Liver (tissue), 9 donors: ENCODE data around the gene ILF2. TPM values are rescaled to one million over a fixed set of nuclear protein-coding genes. Genes with fewer than 3 reads are reported as not detected.
A peak's percentile ranks its signal among the peaks of the same experiment; 100 is the strongest.

Source experiments
- DNase-seq: peaks from one replicate; pipeline ENCODE4 v3.0.0-alpha.2; 2017; ENCODE audit warnings: low spot score
- H3K27ac ChIP-seq, 2 donors: one replicate each; pipeline ENCODE4 v1.7.0; 2013; ENCODE audit warnings: inconsistent platforms in 2 of 2, low read length in 2 of 2, control low read depth in 1 of 2, low read depth in 1 of 2, mild to moderate bottlenecking in 1 of 2
- H3K27me3 ChIP-seq, 4 donors: one replicate each; pipeline versions ENCODE4 v1.6.1 to v1.7.0; 2013; ENCODE audit warnings: low read length in 3 of 4, inconsistent platforms in 1 of 4, mild to moderate bottlenecking in 1 of 4, moderate library complexity in 1 of 4; ENCODE audit not compliant: control insufficient read depth in 4 of 4, insufficient read depth in 4 of 4
- H3K36me3 ChIP-seq, 4 donors: one replicate each; pipeline versions ENCODE4 v1.6.1 to v1.7.0; 2013; ENCODE audit warnings: low read length in 3 of 4, mild to moderate bottlenecking in 3 of 4, low read depth in 1 of 4, moderate library complexity in 1 of 4; ENCODE audit not compliant: control insufficient read depth in 4 of 4, insufficient read depth in 3 of 4
- H3K4me1 ChIP-seq, 4 donors: one replicate each; pipeline versions ENCODE4 v1.6.1 to v1.7.0; 2013; ENCODE audit warnings: low read length in 3 of 4, mild to moderate bottlenecking in 3 of 4, moderate library complexity in 1 of 4; ENCODE audit not compliant: control insufficient read depth in 4 of 4, insufficient read depth in 4 of 4
- H3K4me3 ChIP-seq, 3 donors: one replicate each; pipeline versions ENCODE4 v1.6.1 to v1.7.0; 2013; ENCODE audit warnings: low read length in 3 of 3, control low read depth in 1 of 3, low read depth in 1 of 3, mild to moderate bottlenecking in 1 of 3
- H3K9ac ChIP-seq, 2 donors: one replicate each; pipeline ENCODE4 v1.7.0; 2013; ENCODE audit warnings: low read length in 2 of 2, mild to moderate bottlenecking in 2 of 2, moderate library complexity in 2 of 2, control low read depth in 1 of 2, low read depth in 1 of 2
- H3K9me3 ChIP-seq, 4 donors: one replicate each; pipeline versions ENCODE4 v1.6.1 to v1.7.0; 2013; ENCODE audit warnings: low read length in 3 of 4; ENCODE audit not compliant: control insufficient read depth in 4 of 4
- ATF3 ChIP-seq: IDR thresholded peaks from 2 replicates; pipeline ENCODE4 v1.6.1; 2016; ENCODE audit warnings: antibody characterized with exemption
- FOXA1 ChIP-seq: IDR thresholded peaks from 2 replicates; pipeline ENCODE4 v1.6.1; 2016; ENCODE audit warnings: antibody characterized with exemption
- FOXA2 ChIP-seq: IDR thresholded peaks from 2 replicates; pipeline ENCODE4 v1.6.1; 2016; ENCODE audit warnings: antibody characterized with exemption
- HNF4A ChIP-seq, 2 donors: conservative IDR thresholded peaks; 2 replicates each; pipeline ENCODE4 v1.6.1; 2016; ENCODE audit warnings: antibody characterized with exemption in 2 of 2, mild to moderate bottlenecking in 2 of 2
- HNF4G ChIP-seq: IDR thresholded peaks from 2 replicates; pipeline ENCODE4 v1.6.1; 2016; ENCODE audit warnings: antibody characterized with exemption
- MAX ChIP-seq: IDR thresholded peaks from 2 replicates; pipeline ENCODE4 v1.6.1; 2016; ENCODE audit warnings: antibody characterized with exemption
- RAD21 ChIP-seq, 2 donors: IDR thresholded peaks; 2 replicates each; pipeline ENCODE4 v1.6.1; 2016; ENCODE audit warnings: antibody characterized with exemption in 2 of 2, mild to moderate bottlenecking in 2 of 2
- REST ChIP-seq: IDR thresholded peaks from 2 replicates; pipeline ENCODE4 v1.6.1; 2016; ENCODE audit warnings: antibody characterized with exemption, mild to moderate bottlenecking
- TAF1 ChIP-seq: conservative IDR thresholded peaks from 2 replicates; pipeline ENCODE4 v1.6.1; 2016; ENCODE audit warnings: antibody characterized with exemption, mild to moderate bottlenecking
- YY1 ChIP-seq: IDR thresholded peaks from 2 replicates; pipeline ENCODE4 v1.6.1; 2016; ENCODE audit warnings: antibody characterized with exemption, mild to moderate bottlenecking
- WGBS: extraction: QIAGEN DNeasy Blood & Tissue Kit; methylation state at CpG from one replicate; pipeline ENCODE4 v1.1.7; 2013; 5-methylcytosine and 5-hydroxymethylcytosine counted together
- polyA plus RNA-seq, 2 donors: library from polyadenylated mRNA; stranded (reverse) in 1 of 2; unstranded in 1 of 2; fragments of 200-250 nt in 1 of 2; fragments of >200 nt in 1 of 2; fragmentation: Nextera tagmentation in 1 of 2; extraction: Ambion mirVana in 1 of 2; gene quantifications; one replicate each; pipeline versions ENCODE4 v1.2.1 to v1.2.3, GENCODE V29; 2013 to 2015
- total RNA-seq, 2 donors: library from RNA; depleted of rRNA; stranded (reverse); fragments of >200 nt; gene quantifications; one replicate each; pipeline ENCODE4 v1.2.3, GENCODE V29; 2014
- TF ChIP-seq, protein P1 (sequence below): IDR thresholded peaks from 2 replicates; pipeline ENCODE4 v1.6.1; 2016; ENCODE audit warnings: antibody characterized with exemption
- TF ChIP-seq, protein P2 (sequence below): fragments of 150-350 bp; IDR thresholded peaks from 2 replicates; pipeline ENCODE4 v1.5.1; 2017; ENCODE audit warnings: improper control_type of control experiment, low read depth, low read length; ENCODE audit not compliant: missing input control
- donor health status: healthy.
- donor health status: healthy.
- donor health status: healthy.
- donor health status: healthy.
- donor health status: healthy.

Gene ILF2
- total and polyA plus RNA-seq, 4 donors: 28.7 to 84.2 (median 51.5) TPM

- Histone ChIP-seq H3K4me1 (peaks cover 8 to 24% (median 20%) of the 10 kb centered on the region in 4 donors), H3K4me3 (peak overlapping the region in 2 of 3 donors; percentile 22 to 59), H3K9ac (no peak overlapping the region), H3K27me3 (no peaks in the 10 kb centered on the region), H3K36me3 (no peaks in the 10 kb centered on the region), H3K27ac (no peak overlapping the region), H3K9me3 (no peaks in the 10 kb centered on the region)
- no peak for DNase-seq
- TF ChIP-seq FOXA1 (no peak), RAD21 (IDR thresholded peaks at IDR 0.05) (peak in 1 of 2 donors; percentile 6)
- 6% methylated on average over 73 of the region's 73 CpGs for WGBS
Measured at GRCh38 chr1:153679337-153680119, 8.7 kb upstream of the ILF2 start.

DNA sequence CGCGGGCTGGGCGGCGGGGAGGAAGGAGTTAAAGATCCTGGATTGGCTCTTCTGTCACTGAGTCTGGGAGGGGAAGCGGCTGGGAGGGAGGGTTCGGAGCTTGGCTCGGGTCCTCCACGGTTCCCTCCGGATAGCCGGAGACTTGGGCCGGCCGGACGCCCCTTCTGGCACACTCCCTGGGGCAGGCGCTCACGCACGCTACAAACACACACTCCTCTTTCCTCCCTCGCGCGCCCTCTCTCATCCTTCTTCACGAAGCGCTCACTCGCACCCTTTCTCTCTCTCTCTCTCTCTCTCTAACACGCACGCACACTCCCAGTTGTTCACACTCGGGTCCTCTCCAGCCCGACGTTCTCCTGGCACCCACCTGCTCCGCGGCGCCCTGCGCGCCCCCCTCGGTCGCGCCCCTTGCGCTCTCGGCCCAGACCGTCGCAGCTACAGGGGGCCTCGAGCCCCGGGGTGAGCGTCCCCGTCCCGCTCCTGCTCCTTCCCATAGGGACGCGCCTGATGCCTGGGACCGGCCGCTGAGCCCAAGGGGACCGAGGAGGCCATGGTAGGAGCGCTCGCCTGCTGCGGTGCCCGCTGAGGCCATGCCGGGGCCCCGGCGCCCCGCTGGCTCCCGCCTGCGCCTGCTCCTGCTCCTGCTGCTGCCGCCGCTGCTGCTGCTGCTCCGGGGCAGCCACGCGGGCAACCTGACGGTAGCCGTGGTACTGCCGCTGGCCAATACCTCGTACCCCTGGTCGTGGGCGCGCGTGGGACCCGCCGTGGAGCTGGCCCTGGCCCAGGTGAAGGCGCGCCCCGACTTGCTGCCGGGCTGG lies 7.9 kb upstream of the ILF2 start, which contains the start of gene NPR1:
TSS of gene NPR1 (plus strand) at position 170 of the 818 bp plus-strand sequence. CDS start at position 591, 421 bp downstream.
- no peaks in the 10 kb centered on the region for H3K36me3 ChIP-seq
- peaks cover 8 to 24% (median 20%) of the 10 kb centered on the region in 4 donors for H3K4me1 ChIP-seq
- TF ChIP-seq, protein P1, sequence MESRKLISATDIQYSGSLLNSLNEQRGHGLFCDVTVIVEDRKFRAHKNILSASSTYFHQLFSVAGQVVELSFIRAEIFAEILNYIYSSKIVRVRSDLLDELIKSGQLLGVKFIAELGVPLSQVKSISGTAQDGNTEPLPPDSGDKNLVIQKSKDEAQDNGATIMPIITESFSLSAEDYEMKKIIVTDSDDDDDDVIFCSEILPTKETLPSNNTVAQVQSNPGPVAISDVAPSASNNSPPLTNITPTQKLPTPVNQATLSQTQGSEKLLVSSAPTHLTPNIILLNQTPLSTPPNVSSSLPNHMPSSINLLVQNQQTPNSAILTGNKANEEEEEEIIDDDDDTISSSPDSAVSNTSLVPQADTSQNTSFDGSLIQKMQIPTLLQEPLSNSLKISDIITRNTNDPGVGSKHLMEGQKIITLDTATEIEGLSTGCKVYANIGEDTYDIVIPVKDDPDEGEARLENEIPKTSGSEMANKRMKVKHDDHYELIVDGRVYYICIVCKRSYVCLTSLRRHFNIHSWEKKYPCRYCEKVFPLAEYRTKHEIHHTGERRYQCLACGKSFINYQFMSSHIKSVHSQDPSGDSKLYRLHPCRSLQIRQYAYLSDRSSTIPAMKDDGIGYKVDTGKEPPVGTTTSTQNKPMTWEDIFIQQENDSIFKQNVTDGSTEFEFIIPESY: no peak
- TF ChIP-seq HNF4A (conservative IDR thresholded peaks at IDR 0.05) (no peak), HNF4G (no peak), TAF1 (no peak), RAD21 (IDR thresholded peaks at IDR 0.05) (no peak), YY1 (no peak), FOXA2 (no peak), ATF3 (no peak), REST (no peak), MAX (no peak)
- TF ChIP-seq, protein P2, sequence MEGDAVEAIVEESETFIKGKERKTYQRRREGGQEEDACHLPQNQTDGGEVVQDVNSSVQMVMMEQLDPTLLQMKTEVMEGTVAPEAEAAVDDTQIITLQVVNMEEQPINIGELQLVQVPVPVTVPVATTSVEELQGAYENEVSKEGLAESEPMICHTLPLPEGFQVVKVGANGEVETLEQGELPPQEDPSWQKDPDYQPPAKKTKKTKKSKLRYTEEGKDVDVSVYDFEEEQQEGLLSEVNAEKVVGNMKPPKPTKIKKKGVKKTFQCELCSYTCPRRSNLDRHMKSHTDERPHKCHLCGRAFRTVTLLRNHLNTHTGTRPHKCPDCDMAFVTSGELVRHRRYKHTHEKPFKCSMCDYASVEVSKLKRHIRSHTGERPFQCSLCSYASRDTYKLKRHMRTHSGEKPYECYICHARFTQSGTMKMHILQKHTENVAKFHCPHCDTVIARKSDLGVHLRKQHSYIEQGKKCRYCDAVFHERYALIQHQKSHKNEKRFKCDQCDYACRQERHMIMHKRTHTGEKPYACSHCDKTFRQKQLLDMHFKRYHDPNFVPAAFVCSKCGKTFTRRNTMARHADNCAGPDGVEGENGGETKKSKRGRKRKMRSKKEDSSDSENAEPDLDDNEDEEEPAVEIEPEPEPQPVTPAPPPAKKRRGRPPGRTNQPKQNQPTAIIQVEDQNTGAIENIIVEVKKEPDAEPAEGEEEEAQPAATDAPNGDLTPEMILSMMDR: no peak
- DNase-seq: no peak
- H3K27me3 ChIP-seq: no peaks in the 10 kb centered on the region
- H3K27ac ChIP-seq: peak within 1 kb of the TSS in 1 of 2 donors; percentile 11
- peak within 1 kb of the TSS in 2 of 3 donors; percentile 22 to 59 for H3K4me3 ChIP-seq
- WGBS: 2% methylated on average over 78 of the region's 78 CpGs
- H3K9ac ChIP-seq: peak within 1 kb of the TSS in 1 of 2 donors; percentile 12
- H3K9me3 ChIP-seq: no peaks in the 10 kb centered on the region
